ENCODE measurements around the gene GCNT2. TPM values are rescaled to one million over a fixed set of nuclear protein-coding genes. Genes with fewer than 3 reads are reported as not detected.
A peak's percentile ranks its signal among the peaks of the same experiment; 100 is the strongest.
"Not testable (repeated sequence)": the region's sequence is repeated elsewhere in the genome, so short reads cannot be mapped to it uniquely, and the experiment has no call there.

Gene GCNT2
- total RNA-seq, 1 donor from 2014 or later: 21.2 TPM

DNA sequence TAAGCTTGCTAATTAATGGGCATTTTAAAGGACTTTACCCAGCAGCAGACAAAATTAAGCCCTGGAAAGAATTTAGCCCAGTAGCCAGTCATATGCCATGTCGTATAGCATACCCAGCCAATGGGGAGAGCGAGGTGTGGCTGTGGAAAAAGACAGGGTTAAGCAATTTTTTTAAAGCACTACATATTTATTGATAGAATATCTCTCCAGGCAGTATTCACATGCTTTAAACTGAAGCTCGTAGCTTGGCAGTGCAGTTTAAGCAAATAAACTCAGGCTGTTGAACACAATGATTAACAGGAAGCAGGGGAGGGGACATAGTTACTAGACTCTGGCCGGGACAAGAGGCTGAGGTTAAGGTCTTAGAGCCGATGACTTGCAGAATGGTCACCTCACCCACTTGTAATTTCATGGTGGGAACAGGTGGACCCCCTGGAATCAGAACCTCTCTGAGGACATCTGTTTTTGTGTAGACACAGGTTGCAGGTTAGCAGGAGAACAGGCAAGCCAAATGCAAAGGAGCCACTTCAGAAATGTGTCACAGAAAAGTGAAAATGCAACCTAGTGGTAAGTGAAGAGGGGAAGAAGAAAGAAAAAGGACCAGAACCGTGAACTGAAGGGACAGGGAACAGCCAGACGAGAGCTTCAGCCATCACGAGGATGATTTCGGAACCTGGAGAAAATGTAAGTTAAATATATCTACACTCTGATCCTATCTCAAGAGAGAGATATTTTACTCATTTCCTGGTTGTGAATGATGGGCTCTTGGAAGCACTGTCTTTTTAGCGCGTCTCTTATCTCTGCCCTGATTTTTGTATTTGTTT, 7.2 kb downstream of the GCNT2 start:
- DNase-seq (ENCODE audit: extremely low spot score, unreplicated experiment): no peak
- Mint-ChIP-seq H3K36me3 (no peaks in the 10 kb centered on the region), H3K27ac (peak overlapping the region; percentile 89), H3K27me3 (no peaks in the 10 kb centered on the region), H3K9me3 (no peaks in the 10 kb centered on the region), H3K4me1 (ENCODE audit: unreplicated experiment) (no peaks in the 10 kb centered on the region), H3K4me3 (peak overlapping the region; percentile 83)
- TF ChIP-seq, protein P1, sequence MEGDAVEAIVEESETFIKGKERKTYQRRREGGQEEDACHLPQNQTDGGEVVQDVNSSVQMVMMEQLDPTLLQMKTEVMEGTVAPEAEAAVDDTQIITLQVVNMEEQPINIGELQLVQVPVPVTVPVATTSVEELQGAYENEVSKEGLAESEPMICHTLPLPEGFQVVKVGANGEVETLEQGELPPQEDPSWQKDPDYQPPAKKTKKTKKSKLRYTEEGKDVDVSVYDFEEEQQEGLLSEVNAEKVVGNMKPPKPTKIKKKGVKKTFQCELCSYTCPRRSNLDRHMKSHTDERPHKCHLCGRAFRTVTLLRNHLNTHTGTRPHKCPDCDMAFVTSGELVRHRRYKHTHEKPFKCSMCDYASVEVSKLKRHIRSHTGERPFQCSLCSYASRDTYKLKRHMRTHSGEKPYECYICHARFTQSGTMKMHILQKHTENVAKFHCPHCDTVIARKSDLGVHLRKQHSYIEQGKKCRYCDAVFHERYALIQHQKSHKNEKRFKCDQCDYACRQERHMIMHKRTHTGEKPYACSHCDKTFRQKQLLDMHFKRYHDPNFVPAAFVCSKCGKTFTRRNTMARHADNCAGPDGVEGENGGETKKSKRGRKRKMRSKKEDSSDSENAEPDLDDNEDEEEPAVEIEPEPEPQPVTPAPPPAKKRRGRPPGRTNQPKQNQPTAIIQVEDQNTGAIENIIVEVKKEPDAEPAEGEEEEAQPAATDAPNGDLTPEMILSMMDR (conservative IDR thresholded peaks at IDR 0.05): no peak

DNA sequence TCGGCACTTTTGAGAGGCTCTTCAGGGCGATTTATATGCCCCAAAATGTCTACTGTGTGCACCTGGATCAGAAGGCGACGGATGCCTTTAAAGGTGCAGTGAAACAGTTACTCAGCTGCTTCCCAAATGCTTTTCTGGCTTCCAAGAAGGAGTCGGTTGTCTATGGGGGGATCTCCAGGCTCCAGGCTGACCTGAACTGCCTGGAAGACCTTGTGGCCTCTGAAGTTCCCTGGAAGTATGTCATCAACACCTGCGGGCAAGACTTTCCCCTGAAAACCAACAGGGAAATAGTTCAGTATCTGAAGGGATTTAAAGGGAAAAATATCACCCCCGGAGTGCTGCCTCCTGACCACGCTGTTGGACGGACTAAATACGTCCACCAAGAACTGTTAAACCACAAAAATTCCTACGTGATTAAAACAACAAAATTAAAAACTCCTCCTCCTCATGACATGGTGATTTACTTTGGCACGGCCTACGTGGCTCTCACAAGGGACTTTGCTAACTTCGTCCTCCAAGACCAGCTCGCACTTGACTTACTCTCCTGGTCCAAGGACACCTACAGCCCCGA, 8.2 kb downstream of the GCNT2 start:
- H3K27me3 Mint-ChIP-seq: no peaks in the 10 kb centered on the region
- TF ChIP-seq, protein P1 (conservative IDR thresholded peaks at IDR 0.05): no peak
- no peaks in the 10 kb centered on the region for H3K36me3 Mint-ChIP-seq
- peak overlapping the region; percentile 83 for H3K4me3 Mint-ChIP-seq
- H3K4me1 Mint-ChIP-seq (ENCODE audit: unreplicated experiment): no peaks in the 10 kb centered on the region
- H3K9me3 Mint-ChIP-seq: no peaks in the 10 kb centered on the region
- H3K27ac Mint-ChIP-seq: no peak overlapping the region
- DNase-seq (ENCODE audit: extremely low spot score, unreplicated experiment): no peak

DNA sequence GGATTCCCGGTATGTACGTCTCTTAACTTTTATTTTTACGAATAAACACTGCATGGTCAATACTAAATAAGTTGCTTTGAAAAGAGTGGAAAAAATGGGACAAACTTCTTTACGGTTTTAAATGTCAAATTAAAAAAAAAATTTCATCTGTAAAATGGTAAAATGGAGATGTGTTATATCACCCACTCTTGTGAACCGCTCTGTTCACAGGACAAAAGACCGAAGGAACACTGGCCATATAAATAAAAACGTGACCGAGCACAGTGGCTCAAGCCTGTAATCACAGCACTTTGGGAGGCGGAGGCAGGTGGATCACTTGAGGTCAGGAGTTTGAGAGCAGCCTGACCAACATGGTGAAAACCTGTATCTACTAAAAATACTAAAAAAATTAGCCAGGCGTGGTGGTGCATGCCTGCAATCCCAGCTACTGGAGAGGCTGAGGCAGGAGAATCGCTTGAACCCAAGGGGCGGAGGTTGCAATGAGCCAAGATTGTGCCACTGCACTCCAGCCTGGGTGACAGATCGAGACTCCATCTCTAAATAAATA, 8.8 kb downstream of the GCNT2 start:
- H3K27ac Mint-ChIP-seq; H3K27me3 Mint-ChIP-seq; H3K36me3 Mint-ChIP-seq; H3K4me1 Mint-ChIP-seq (ENCODE audit: unreplicated experiment); H3K9me3 Mint-ChIP-seq; DNase-seq (ENCODE audit: extremely low spot score, unreplicated experiment): not testable (repeated sequence)
- H3K4me3 Mint-ChIP-seq: peak overlapping the region; percentile 28

DNA sequence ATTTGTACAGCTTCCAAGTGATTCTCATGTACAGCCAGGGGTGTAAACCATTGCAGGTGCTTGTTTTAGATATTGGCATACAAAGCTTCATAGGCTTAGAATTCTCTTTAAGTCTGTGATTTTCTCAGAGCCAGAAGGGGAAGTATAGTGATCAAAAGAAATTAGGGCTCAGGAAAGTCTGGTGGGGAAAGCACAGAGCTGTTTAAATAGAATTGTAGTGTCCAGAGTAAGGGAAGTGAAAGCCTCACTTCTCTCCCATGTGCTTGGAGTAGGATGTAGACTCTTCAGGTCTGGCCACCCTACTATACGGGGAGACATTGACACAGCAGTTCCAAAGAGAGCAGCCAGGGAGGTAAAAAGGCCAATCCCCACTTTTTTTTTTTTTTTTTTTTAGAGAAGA, 10.4 kb downstream of the GCNT2 start:
- Mint-ChIP-seq H3K27ac (no peak overlapping the region), H3K9me3 (no peaks in the 10 kb centered on the region), H3K27me3 (no peaks in the 10 kb centered on the region), H3K4me3 (peak overlapping the region; percentile 7), H3K36me3 (peaks cover 7% of the 10 kb centered on the region), H3K4me1 (ENCODE audit: unreplicated experiment) (no peaks in the 10 kb centered on the region)
- no peak for DNase-seq (ENCODE audit: extremely low spot score, unreplicated experiment)
- TF ChIP-seq, protein P1 (conservative IDR thresholded peaks at IDR 0.05): no peak

DNA sequence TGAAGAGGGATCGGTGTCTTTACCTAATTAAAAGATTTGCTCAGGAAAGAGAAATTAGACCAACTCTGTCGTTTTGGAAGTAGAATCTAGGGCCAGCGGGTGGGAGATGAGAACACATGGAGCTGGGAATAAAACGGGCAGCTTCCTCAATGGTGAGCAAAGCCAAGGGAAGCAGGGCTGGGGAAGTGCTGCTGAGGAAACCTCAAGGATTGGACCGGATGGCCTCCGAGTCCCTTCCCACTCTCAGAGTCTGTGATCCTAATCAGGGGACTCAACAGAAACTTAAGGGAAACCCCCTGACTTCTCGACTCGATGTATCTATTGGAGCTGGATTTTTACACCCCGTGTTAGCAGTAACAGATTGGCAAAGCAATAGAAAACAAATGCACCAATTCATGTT, 10.8 kb downstream of the GCNT2 start:
- no peaks in the 10 kb centered on the region for H3K27me3 Mint-ChIP-seq
- H3K27ac Mint-ChIP-seq: no peak overlapping the region
- H3K4me3 Mint-ChIP-seq: peak overlapping the region; percentile 34
- peaks cover 7% of the 10 kb centered on the region for H3K36me3 Mint-ChIP-seq
- TF ChIP-seq, protein P1 (conservative IDR thresholded peaks at IDR 0.05): no peak
- H3K9me3 Mint-ChIP-seq: no peaks in the 10 kb centered on the region
- no peak for DNase-seq (ENCODE audit: extremely low spot score, unreplicated experiment)
- H3K4me1 Mint-ChIP-seq (ENCODE audit: unreplicated experiment): no peaks in the 10 kb centered on the region

DNA sequence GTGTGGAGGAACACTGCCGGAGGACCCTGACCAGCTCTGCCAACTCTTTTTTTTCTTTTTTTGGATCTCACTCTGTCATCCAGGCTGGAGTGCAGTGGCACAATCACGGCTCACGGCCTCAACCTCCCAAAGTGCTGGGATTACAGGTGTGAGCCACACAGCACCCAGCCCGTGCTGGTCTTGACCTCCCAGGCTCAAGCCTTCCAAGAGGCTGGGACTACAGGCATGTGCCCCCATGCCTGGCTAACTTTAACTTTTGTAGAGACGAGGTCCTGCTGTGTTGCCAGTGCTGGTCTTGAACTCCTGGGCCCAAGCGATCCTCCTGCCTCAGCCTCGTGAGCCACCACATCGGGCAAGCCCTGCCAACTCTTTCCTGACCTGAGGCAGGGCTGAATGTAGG, 11.2 kb downstream of the GCNT2 start:
- peaks cover 7% of the 10 kb centered on the region for H3K36me3 Mint-ChIP-seq
- no peak overlapping the region for H3K27ac Mint-ChIP-seq
- no peak overlapping the region for H3K4me3 Mint-ChIP-seq
- no peaks in the 10 kb centered on the region for H3K9me3 Mint-ChIP-seq
- no peaks in the 10 kb centered on the region for H3K27me3 Mint-ChIP-seq
- TF ChIP-seq, protein P1 (conservative IDR thresholded peaks at IDR 0.05): no peak
- DNase-seq (ENCODE audit: extremely low spot score, unreplicated experiment): no peak
- H3K4me1 Mint-ChIP-seq (ENCODE audit: unreplicated experiment): no peaks in the 10 kb centered on the region

Measured in type B pancreatic cell (in vitro differentiated cells).